Suprapubic skin (tissue), 4 donors: ENCODE data around the gene HLCS.

Experiments
- CTCF ChIP-seq, 2 donors: fragments of 200-600 bp in 1 of 2; fragments of 450-650 bp in 1 of 2; sonication (generic) in 1 of 2; IDR thresholded peaks; one replicate each; pipeline ENCODE4 v1.5.1; 2016 to 2019; ENCODE audit warnings: antibody characterized with exemption in 2 of 2, mild to moderate bottlenecking in 1 of 2, moderate library complexity in 1 of 2
- EP300 ChIP-seq: sonication (generic); formaldehyde crosslinking; IDR thresholded peaks from one replicate; pipeline ENCODE4 v1.6.1; 2017; ENCODE audit warnings: antibody characterized with exemption
- POLR2A ChIP-seq, 2 donors: fragments of 450-650 bp; IDR thresholded peaks; one replicate each; pipeline ENCODE4 v1.6.1; 2017; ENCODE audit warnings: antibody characterized with exemption in 2 of 2, mild to moderate bottlenecking in 2 of 2, moderate library complexity in 2 of 2
- POLR2AphosphoS5 ChIP-seq, 3 donors: sonication (generic); formaldehyde crosslinking; IDR thresholded peaks; one replicate each; pipeline ENCODE4 v1.6.1; 2017; ENCODE audit warnings: antibody characterized with exemption in 3 of 3

- TF ChIP-seq POLR2A (IDR thresholded peaks at IDR 0.05), result no peak
- no peak for TF ChIP-seq CTCF (IDR thresholded peaks at IDR 0.05)
- TF ChIP-seq POLR2AphosphoS5 (IDR thresholded peaks at IDR 0.05), result no peak
- no peak for TF ChIP-seq EP300
Measured at GRCh38 chr21:36719614-36720013, 246.9 kb downstream of the HLCS start.
